GM12873 (cell line): ENCODE measurements around the gene PCCB.

Source experiments
- TF ChIP-seq, protein P1 (sequence below): IDR thresholded peaks from 2 replicates; pipeline ENCODE4 v1.5.1; 2012; ENCODE audit warnings: low read depth, mild to moderate bottlenecking, moderate library complexity, low read length, control low read depth; ENCODE audit not compliant: insufficient read depth; ENCODE audit errors: missing control alignments

PCCB gene

DNA sequence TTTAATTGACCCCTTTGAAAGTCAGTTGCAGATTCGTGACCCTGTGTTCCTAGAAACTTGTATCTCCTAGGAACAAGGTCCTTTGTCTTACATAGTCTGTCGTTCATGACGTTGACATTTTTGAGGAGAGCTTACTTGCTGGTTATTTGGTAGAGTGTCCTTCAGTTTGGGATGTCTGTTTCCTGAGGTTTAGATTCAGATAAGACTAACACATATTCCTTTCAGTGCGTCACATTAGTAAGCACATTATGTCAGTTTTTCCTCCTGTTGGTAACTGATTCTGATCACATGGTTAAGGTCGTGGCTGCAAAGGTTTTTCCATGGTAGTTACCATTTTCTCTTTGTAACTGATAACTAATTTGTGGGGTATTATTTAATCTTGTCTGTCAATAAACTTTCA lies 80.8 kb downstream of the PCCB start:
- TF ChIP-seq, protein P1, sequence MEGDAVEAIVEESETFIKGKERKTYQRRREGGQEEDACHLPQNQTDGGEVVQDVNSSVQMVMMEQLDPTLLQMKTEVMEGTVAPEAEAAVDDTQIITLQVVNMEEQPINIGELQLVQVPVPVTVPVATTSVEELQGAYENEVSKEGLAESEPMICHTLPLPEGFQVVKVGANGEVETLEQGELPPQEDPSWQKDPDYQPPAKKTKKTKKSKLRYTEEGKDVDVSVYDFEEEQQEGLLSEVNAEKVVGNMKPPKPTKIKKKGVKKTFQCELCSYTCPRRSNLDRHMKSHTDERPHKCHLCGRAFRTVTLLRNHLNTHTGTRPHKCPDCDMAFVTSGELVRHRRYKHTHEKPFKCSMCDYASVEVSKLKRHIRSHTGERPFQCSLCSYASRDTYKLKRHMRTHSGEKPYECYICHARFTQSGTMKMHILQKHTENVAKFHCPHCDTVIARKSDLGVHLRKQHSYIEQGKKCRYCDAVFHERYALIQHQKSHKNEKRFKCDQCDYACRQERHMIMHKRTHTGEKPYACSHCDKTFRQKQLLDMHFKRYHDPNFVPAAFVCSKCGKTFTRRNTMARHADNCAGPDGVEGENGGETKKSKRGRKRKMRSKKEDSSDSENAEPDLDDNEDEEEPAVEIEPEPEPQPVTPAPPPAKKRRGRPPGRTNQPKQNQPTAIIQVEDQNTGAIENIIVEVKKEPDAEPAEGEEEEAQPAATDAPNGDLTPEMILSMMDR, result no peak

DNA sequence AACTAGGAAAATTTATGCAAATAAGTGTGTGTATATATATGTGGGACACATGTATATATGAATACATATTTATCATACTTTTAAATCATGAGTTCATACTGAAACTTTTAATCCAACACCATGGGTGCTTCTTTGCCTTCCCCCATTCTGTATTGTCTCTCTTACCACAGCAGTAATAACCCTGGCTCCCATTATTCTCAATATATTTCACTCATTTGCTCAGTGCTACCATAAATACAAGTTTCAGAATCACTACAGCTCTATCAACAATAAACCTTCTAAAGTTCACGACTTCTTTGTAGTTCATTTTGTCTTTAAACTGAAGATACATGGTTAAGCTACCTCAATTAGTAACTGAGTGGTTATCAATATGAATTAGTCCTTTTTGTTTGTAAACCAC lies 82.2 kb downstream of the PCCB start:
- TF ChIP-seq, protein P1, result no peak

DNA sequence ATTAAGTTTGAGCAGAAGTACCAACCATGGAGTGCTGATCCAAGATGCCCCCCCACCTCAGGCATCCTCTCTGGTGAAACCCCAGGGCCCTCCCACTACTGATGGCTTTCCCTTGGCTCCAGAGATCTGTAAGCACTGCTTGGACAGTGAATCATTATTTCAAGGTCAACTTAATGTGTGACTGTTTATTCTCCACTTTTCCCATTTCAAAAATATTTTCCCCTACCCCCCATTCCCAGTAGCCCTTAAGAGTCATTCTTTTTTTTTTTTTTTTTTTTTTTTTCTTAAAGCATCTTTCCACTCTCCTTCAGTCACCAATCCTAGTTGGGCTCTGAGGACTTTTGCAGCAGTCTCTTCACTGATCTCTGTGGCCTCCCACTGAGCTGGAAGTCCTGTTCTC lies 82.6 kb downstream of the PCCB start:
- TF ChIP-seq, protein P1, result no peak

DNA sequence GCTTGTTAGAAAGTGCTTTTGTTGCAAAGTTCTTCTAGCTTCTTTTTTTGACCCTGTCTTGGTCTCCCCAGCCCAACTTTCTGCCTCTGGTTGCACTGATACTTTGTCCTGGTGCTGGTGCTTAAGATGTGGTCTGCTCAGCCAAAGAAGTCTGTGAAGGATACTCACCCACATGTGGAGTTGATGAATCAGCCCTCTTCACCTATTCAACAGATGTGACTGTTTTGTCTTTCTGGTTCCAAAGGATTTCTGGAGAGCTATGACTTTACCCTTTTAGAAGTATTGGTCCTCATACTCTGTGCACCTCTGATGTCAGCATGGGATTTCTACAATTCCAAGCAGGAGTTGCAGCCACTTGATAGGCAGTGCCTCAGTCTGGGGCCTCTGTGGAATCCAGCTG lies 84.1 kb downstream of the PCCB start:
- TF ChIP-seq, protein P1, result no peak

DNA sequence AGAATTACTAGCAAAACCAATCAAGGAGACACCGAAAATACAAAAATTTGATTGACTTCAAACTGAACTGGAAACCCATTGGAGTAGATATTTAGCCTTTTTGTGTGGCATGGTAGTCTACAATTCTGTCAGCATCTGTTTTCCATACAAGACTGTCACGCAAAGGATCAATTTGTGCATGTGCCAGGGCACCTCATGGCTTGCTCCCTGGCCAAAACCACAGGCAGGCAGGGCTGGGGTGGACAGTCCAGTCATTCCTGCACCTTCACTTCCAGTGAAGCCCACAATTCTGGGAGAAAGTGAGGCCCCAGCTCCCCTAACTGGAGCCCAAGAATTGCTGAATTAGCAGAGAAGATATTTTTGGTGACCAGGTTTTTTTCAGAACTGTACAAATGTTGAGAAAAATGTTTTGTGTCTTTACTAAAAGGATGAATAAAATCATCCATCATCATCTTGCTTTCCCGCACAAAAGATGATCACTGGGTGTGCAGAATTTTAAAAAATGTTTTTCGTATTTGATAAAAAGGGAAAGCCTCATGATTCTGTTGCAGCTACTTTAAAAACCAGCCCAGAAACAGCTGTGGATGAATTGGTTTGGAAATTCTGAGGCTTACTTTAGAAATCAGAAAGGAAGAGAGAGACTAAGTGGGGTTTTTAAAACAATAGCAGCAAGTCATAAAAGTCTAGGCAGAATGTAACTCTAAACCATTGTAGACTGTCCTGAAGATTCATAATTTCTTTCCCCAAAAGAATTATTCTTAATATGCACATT lies 86.4 kb downstream of the PCCB start:
- TF ChIP-seq, protein P1, result no peak

DNA sequence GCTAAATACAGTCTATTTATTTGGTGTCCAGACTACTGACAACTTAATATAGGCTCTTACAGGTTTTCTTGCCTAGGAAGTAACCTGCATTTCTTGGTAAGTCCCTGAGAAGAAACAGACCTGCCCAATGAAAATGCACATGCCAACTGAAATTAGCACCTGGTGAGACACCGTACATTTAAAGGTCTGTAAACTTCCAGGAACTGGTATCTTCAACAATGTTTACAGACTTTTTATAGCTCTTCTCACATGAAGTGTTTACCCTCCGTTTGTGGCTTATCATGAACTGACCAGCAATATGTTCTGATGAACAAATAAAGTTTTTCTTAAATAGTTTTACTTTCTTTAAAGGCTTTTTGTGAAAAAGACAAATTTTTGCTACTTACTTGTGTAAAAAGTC lies 93.3 kb downstream of the PCCB start:
- TF ChIP-seq, protein P1, result no peak

DNA sequence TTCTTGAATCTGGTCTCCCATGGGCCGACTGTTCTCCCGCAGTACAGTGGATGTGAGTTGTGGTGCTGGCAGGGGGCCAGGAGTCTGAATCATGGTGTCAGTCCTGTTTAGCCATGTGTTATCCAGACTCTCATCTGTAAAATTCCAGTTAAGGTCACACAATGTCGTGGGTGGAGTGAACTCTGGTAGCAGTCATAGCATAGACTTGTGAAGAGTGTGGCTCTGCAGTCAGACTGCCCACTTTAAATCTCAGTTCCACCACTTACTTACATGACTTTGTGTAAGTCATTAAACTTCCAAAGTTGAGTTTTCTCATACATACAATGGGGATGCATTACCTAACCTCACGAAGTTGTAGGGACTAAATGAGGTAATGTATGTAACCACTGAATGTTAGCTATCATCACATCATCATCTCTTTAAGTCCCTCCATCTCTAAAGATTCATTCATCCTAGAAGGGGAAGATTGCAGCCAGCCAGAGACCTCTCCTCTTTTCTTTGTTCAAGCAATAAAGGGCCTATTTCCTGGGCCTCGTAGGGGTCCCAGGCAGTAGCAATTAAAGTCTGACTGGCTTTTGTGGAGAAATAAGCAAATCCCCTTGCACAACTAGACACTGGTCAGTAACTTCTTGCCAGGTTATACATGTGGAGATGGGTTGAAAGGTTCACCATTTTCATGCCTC lies 93.9 kb downstream of the PCCB start:
- TF ChIP-seq, protein P1, result no peak
